Prostate gland (tissue), 2 donors: Measurements from ENCODE around the gene SLC35F2. TPM values are rescaled to one million over a fixed set of nuclear protein-coding genes. Genes with fewer than 3 reads are reported as not detected.

Experiments used
- DNase-seq: peaks from one replicate; pipeline ENCODE4 v3.0.0-alpha.2; 2019; ENCODE audit warnings: low spot score
- H3K27ac ChIP-seq, 2 donors: fragments of 200-600 bp; sonication (generic); 2 replicates each; pipeline ENCODE4 v1.5.1; 2017 to 2019
- H3K27me3 ChIP-seq: fragments of 200-600 bp; sonication (generic); replicated peaks from 2 replicates; pipeline ENCODE4 v1.5.1; 2019; ENCODE audit not compliant: insufficient read depth
- H3K36me3 ChIP-seq, 2 donors: fragments of 200-600 bp; sonication (generic); 1 replicate in 1 of 2; 2 replicates in 1 of 2; pipeline versions ENCODE4 v1.5.1 to v1.8.1; 2017 to 2019
- H3K4me1 ChIP-seq: fragments of 200-600 bp; sonication (generic); replicated peaks from 2 replicates; pipeline ENCODE4 v1.5.1; 2019
- H3K4me3 ChIP-seq, 2 donors: fragments of 200-600 bp; sonication (generic); 2 replicates each; pipeline ENCODE4 v1.5.1; 2017 to 2019
- H3K9me3 ChIP-seq: fragments of 200-600 bp; sonication (generic); 2 replicates; pipeline ENCODE4 v1.5.1; 2017
- CTCF ChIP-seq, 4 experiments: fragments of 200-600 bp in 2 of 4; fragments of 450-650 bp in 2 of 4; sonication (generic) in 2 of 4; IDR thresholded peaks; 1 replicate in 3 of 4; 2 replicates in 1 of 4; pipeline ENCODE4 v1.5.1; 2016 to 2019; ENCODE audit warnings: antibody characterized with exemption in 4 of 4, mild to moderate bottlenecking in 2 of 4, moderate library complexity in 2 of 4
- POLR2A ChIP-seq: fragments of 450-650 bp; IDR thresholded peaks from one replicate; pipeline ENCODE4 v1.6.1; 2016; ENCODE audit warnings: antibody characterized with exemption, mild to moderate bottlenecking
- POLR2AphosphoS5 ChIP-seq: sonication (generic); formaldehyde crosslinking; IDR thresholded peaks from one replicate; pipeline ENCODE4 v1.6.1; 2017; ENCODE audit warnings: antibody characterized with exemption
- WGBS: methylation state at CpG from one replicate; pipeline ENCODE4 v1.1.5; 2018; 5-methylcytosine and 5-hydroxymethylcytosine counted together
- intact Hi-C: fragments of 100-400 bp; cut with DNase I; formaldehyde crosslinking; loops from one replicate; pipeline ENCODE4 v1.14.2; 2022
- total RNA-seq, 2 donors: library from RNA; depleted of rRNA; stranded (reverse); fragments of >200 nt; gene quantifications; one replicate each; pipeline ENCODE4 v1.1.0, GENCODE V29; 2016

Gene SLC35F2
- total RNA-seq, 2 donors from 2014 or later: 21.6 to 41.9 TPM

- Histone ChIP-seq H3K27me3 (no peaks in the 10 kb centered on the region), H3K9me3 (no peaks in the 10 kb centered on the region), H3K4me1 (no peaks in the 10 kb centered on the region), H3K4me3 (no peak overlapping the region), H3K27ac (no peak overlapping the region), H3K36me3 (no peaks in the 10 kb centered on the region)
- TF ChIP-seq CTCF (IDR thresholded peaks at IDR 0.05): no peak
- no peak for TF ChIP-seq POLR2AphosphoS5
- TF ChIP-seq POLR2A: no peak
- no peak for DNase-seq
- intact Hi-C loops: no loop called here
- 42% methylated on average over 2 of the region's 2 CpGs for WGBS
Measured at GRCh38 chr11:107752949-107753822, 105.4 kb downstream of the SLC35F2 start.

- 69% methylated on average over 5 of the region's 5 CpGs for WGBS
- Histone ChIP-seq H3K27ac (no peak overlapping the region), H3K27me3 (no peaks in the 10 kb centered on the region), H3K4me1 (no peaks in the 10 kb centered on the region), H3K36me3 (no peaks in the 10 kb centered on the region), H3K4me3 (no peak overlapping the region), H3K9me3 (no peaks in the 10 kb centered on the region)
- DNase-seq: no peak
- intact Hi-C loops: no loop called here
- TF ChIP-seq POLR2A (no peak), POLR2AphosphoS5 (no peak), CTCF (IDR thresholded peaks at IDR 0.05) (no peak)
Measured at GRCh38 chr11:107752508-107752907, 106.1 kb downstream of the SLC35F2 start.

GRCh38 chr11:107751082-107751481 is 107.5 kb downstream of the SLC35F2 start:
- Histone ChIP-seq H3K36me3 (no peaks in the 10 kb centered on the region), H3K4me1 (no peaks in the 10 kb centered on the region), H3K27me3 (no peaks in the 10 kb centered on the region), H3K4me3 (no peak overlapping the region), H3K27ac (no peak overlapping the region), H3K9me3 (no peaks in the 10 kb centered on the region)
- DNase-seq: no peak
- WGBS: 73% methylated on average over 9 of the region's 9 CpGs
- intact Hi-C loops: no loop called here
- TF ChIP-seq POLR2A: no peak
- TF ChIP-seq CTCF (IDR thresholded peaks at IDR 0.05): no peak
- TF ChIP-seq POLR2AphosphoS5: no peak

- no peak overlapping the region for H3K4me3 ChIP-seq
- no peaks in the 10 kb centered on the region for H3K27me3 ChIP-seq
- H3K9me3 ChIP-seq: no peaks in the 10 kb centered on the region
- no peaks in the 10 kb centered on the region for H3K36me3 ChIP-seq
- no peak overlapping the region for H3K27ac ChIP-seq
- TF ChIP-seq POLR2AphosphoS5 (no peak), CTCF (IDR thresholded peaks at IDR 0.05) (no peak), POLR2A (no peak)
- no peaks in the 10 kb centered on the region for H3K4me1 ChIP-seq
- no peak for DNase-seq
- intact Hi-C loops: no loop called here
- WGBS: 85% methylated on average over 15 of the region's 15 CpGs
Measured at GRCh38 chr11:107750313-107750712, 108.3 kb downstream of the SLC35F2 start.

DNA sequence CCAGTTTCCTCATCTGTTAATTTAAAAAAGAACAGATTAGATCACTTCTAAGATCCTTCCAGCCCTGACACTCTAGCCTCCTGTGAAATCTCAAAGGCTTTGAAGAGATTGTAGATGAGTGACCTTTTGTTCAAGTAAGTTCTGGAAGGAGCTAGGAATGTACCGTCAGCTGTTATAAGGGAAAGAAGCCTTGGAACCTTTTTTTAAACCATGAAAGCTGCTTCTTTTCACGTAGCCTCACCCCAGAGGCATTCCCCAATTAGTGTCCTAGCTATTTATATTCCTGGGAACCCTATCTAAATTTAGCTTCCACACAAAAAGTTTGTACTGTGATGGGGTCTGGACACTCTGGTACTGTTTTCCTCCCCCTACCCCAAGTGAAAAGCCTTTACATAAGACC is 111.0 kb downstream of the SLC35F2 start:
- WGBS: 37% methylated on average over 2 of the region's 2 CpGs
- H3K9me3 ChIP-seq: no peaks in the 10 kb centered on the region
- H3K36me3 ChIP-seq: no peaks in the 10 kb centered on the region
- no peak overlapping the region for H3K4me3 ChIP-seq
- intact Hi-C loops: no loop called here
- DNase-seq: no peak
- no peaks in the 10 kb centered on the region for H3K27me3 ChIP-seq
- TF ChIP-seq POLR2AphosphoS5: no peak
- TF ChIP-seq POLR2A: no peak
- no peak for TF ChIP-seq CTCF (IDR thresholded peaks at IDR 0.05)
- H3K27ac ChIP-seq: no peak overlapping the region
- no peaks in the 10 kb centered on the region for H3K4me1 ChIP-seq
